Neural cell (in vitro differentiated cells): Measurements from ENCODE around the gene SURF6.

ENCODE experiments used
- EZH2 ChIP-seq: fragments of 200-600, 300-800 bp; shearing (Covaris generic), sonication (generic); IDR thresholded peaks from 2 replicates; pipeline ENCODE4 v1.6.1; 2014; ENCODE audit warnings: antibody characterized with exemption, low read length, borderline replicate concordance, mild to moderate bottlenecking; ENCODE audit not compliant: insufficient read depth, poor library complexity, severe bottlenecking
- POLR2AphosphoS5 ChIP-seq: IDR thresholded peaks from 2 replicates; pipeline ENCODE4 v1.6.1; 2012
- RAD21 ChIP-seq: fragments of 450-650 bp; conservative IDR thresholded peaks from 2 replicates; pipeline ENCODE4 v1.6.1; 2014; ENCODE audit warnings: antibody characterized with exemption, mild to moderate bottlenecking, moderate library complexity
- TF ChIP-seq, protein P1 (sequence below): fragments of 450-650 bp; IDR thresholded peaks from 2 replicates; pipeline ENCODE4 v1.5.1; 2014; ENCODE audit warnings: antibody characterized with exemption, mild to moderate bottlenecking, moderate library complexity; ENCODE audit not compliant: poor library complexity, severe bottlenecking
- TF ChIP-seq, protein P2 (sequence below): IDR thresholded peaks from 2 replicates; pipeline ENCODE4 v1.6.1; 2012; ENCODE audit warnings: borderline replicate concordance

DNA sequence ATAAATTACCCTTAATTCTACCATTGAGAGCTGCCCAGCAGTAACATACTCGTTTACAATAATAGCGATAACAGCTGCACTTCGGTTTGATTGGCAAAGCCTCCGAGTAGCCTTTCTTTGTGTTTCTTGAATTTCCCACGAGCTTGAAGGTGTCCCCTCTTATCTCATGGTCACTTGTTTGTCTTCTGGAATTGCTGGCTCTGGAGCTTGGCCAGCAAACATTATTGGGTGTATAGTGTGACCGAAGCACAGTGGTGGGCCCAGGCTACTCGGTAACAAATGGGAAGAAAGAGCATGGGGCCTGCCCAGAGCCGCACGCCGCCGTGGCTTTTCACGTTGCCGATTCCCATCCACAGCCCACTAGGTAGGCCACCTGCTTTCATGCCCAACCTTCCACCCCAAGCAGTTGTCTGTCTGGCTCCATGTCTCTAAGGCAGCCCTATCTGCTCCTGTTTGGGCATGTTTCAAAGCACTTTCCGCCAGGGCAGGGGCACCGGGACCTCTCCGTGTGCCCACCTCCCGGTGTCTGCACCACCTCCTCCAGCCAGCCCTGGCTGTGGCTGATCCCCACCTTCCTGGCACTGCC lies 48.8 kb upstream of the SURF6 start:
- no peak for TF ChIP-seq EZH2
- TF ChIP-seq, protein P1, sequence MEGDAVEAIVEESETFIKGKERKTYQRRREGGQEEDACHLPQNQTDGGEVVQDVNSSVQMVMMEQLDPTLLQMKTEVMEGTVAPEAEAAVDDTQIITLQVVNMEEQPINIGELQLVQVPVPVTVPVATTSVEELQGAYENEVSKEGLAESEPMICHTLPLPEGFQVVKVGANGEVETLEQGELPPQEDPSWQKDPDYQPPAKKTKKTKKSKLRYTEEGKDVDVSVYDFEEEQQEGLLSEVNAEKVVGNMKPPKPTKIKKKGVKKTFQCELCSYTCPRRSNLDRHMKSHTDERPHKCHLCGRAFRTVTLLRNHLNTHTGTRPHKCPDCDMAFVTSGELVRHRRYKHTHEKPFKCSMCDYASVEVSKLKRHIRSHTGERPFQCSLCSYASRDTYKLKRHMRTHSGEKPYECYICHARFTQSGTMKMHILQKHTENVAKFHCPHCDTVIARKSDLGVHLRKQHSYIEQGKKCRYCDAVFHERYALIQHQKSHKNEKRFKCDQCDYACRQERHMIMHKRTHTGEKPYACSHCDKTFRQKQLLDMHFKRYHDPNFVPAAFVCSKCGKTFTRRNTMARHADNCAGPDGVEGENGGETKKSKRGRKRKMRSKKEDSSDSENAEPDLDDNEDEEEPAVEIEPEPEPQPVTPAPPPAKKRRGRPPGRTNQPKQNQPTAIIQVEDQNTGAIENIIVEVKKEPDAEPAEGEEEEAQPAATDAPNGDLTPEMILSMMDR, result no peak
- TF ChIP-seq, protein P2, sequence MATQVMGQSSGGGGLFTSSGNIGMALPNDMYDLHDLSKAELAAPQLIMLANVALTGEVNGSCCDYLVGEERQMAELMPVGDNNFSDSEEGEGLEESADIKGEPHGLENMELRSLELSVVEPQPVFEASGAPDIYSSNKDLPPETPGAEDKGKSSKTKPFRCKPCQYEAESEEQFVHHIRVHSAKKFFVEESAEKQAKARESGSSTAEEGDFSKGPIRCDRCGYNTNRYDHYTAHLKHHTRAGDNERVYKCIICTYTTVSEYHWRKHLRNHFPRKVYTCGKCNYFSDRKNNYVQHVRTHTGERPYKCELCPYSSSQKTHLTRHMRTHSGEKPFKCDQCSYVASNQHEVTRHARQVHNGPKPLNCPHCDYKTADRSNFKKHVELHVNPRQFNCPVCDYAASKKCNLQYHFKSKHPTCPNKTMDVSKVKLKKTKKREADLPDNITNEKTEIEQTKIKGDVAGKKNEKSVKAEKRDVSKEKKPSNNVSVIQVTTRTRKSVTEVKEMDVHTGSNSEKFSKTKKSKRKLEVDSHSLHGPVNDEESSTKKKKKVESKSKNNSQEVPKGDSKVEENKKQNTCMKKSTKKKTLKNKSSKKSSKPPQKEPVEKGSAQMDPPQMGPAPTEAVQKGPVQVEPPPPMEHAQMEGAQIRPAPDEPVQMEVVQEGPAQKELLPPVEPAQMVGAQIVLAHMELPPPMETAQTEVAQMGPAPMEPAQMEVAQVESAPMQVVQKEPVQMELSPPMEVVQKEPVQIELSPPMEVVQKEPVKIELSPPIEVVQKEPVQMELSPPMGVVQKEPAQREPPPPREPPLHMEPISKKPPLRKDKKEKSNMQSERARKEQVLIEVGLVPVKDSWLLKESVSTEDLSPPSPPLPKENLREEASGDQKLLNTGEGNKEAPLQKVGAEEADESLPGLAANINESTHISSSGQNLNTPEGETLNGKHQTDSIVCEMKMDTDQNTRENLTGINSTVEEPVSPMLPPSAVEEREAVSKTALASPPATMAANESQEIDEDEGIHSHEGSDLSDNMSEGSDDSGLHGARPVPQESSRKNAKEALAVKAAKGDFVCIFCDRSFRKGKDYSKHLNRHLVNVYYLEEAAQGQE, result no peak
- TF ChIP-seq RAD21, result no peak
- TF ChIP-seq POLR2AphosphoS5, result no peak
